ENCODE results near the gene ZIC2. TPM values are rescaled to one million over a fixed set of nuclear protein-coding genes. Genes with fewer than 3 reads are reported as not detected.
A peak's percentile ranks its signal among the peaks of the same experiment; 100 is the strongest.

The ZIC2 gene
- total RNA-seq, 1 experiment from 2014 or later: 10.9 TPM

DNA sequence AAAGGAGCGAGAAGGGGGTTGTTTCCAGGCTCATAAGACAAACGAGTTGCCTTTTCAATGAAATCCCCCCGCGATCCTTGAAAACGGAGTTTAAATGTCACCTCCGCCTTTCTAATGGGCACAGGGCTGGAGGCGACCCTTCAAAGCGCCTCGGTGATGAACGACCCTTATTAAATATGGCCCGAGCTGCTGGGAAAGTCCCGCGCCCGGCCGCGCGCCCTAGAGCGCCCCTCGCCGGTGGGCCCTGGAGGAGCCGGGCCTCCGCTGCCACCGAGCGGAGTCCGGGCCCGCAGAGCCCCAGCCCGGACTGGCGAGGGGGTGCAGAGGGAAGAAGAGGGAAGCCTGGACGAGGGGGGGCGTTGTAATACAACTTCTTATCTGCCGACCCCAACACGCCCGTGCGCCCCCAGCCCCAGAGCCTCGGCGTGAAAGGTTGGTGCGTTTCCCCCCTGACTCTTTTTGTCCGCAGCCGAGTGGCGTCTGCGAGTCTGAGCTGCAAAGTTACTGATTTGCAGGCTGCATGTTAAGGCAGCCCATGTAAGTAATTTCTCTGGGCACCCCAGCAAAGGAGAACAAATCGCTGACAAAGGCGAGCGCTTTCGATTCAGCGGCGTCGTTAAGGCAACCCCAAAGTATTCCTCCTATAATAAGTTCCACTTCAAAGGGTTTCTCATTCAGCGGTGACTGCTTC, 21.9 kb upstream of the ZIC2 start:
- DNase-seq (ENCODE audit: low read depth): peak; percentile 35

DNA sequence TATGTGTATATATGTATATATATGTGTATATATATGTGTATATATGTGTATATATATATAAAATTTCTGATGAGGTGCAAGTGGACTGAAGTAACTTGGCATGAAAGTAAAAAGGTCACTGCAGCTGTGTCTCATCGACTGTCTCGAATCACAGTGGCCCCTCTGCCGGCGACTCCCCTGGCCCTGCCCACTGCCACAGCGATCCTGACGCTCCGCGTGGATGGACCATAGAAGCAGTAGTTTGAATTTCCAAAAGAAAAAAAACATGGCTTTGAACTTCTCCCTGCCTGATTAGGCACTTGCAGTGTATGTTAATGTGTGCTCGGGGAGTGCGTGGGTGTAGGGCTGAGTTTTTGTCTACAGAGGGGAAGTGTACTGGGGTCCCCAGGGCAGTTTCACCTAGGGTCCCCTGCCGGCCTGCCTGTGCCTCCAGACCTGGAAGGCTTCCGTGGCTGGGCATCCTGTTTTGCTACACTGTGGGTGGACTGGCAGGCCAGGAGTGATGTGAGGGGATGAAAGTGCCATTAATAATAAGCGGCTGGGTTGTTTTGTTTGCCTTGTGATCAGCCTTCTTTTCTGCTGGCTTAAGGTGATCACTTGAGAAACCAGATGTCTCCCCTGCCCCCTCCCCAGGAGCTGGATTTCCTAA, 20.8 kb upstream of the ZIC2 start:
- DNase-seq (ENCODE audit: low read depth): no peak

DNA sequence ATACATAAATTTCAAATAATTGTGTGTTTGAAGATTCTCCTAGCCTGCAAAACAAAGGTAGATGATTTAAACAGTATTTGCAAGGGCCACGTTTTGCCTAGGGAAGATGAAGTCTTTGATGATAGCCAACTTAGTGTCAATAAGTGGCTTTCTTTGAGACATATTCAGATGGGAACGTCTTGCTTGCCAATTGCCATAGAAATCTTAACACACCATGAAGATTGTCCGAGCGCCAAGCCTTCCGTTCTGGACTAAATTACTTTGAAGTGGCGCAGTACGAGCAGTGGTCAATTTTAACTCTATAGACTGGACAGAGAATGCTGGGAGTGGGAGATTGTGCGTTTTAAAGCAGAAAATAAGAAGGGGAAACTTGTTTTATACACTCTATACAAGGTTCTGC, 19.9 kb upstream of the ZIC2 start:
- no peak for DNase-seq (ENCODE audit: low read depth)

DNA sequence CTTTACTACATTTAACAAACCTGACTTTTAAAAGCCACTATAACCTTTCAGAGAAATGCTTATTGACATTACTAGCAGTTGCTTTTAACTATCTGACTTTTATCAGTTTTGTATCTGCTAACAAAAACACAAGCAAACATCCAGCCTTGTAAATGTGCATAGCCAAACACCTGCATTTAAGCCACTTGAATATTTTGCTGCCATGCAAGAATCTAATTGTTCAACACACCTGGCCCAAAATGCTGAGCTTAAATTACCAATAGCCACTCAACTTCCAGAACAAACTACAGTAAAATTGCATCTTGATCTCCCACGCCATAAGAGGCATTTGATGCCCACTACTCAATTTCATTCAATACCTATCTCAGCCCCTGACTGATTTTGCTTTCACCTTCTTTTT, 19.3 kb upstream of the ZIC2 start:
- DNase-seq (ENCODE audit: low read depth): no peak

DNA sequence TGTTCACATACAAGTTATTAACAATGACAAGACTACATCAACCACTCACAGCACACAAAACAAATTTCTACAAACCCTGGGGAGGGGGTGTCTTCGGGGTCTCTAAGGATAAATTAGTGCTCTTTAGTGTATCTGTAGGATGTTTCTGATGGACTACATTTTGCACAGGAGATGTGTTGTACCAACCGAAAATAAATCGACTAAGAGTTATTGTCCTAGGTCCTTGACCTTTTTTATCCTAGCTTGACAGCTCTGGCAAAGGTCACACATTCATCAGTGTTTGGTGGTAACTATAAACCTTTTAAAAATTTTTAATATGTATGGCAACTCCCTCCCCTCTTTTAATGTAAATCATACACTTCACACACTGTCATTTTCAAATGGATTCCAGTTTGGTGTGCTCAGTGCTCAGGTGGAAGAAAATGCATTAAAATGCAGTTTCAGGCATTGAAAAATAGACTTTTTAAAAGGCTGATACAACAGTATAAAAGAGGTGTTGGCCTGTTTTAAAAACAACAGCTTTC, 17.7 kb upstream of the ZIC2 start:
- no peak for DNase-seq (ENCODE audit: low read depth)

DNA sequence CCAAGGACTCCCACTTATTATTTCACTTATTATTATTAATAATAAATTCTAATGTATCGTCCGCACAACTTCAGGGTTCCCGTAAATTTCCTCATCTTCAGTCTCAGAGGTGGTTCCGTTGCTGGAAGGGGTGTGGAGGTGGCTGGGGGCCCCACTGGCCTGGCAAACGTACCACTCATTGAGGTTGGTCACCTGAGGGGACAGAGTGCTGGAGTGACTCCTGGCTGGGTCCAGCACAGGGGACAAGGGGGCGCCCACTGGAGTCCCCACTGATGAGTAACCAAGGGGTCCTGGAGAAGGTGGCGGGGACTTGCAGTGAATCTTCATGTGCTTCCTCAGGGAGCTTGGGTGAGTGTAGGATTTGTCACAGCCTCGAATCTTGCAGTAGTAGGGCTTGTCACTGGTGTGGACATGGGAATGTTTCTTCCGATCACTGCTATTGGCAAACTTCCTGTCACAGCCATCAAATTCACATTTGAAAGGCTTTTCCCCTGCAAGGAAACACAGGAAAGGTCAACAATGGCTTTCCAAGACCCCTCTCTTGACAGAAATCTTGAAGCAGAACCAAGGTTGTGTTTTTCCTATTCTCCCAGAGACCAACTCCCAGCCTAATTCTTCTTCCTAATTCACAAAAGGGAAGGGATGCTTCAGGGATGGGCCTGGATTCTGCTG, 16.1 kb upstream of the ZIC2 start:
- no peak for DNase-seq (ENCODE audit: low read depth)

DNA sequence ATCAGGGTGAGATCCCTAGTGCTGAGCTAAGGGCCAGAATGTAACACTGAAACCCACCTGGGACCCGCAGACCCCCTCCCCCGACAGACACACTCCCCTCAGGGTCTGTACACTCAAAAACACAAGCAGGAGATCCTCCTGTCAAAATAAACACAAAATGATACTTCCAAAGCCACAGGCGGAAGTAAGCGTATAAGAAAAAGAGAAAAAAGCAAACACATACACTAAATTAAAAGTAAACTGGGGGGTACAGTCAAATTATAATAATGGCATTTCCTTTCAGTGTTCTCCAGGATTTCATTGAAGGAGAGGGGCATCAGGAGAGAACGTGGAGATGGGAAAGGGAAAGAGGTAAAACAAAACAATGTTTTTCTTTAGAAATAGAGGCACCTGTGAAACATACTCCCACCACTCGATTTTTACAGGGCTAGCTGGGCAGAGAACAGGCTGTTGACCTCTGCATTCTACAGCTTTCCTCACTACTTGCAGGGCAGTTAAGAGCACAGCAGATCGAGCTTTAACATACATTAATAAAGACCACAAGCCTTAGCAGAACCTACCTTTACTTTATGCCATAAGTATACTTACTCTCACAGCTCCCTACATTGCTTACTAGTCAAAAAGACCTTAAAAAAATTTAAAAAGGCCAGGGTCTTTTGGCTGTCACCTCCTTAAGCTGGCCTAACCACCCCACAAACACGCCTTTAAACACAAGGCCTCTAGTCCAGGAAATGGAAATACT, 15.3 kb upstream of the ZIC2 start:
- DNase-seq (ENCODE audit: low read depth): no peak

DNA sequence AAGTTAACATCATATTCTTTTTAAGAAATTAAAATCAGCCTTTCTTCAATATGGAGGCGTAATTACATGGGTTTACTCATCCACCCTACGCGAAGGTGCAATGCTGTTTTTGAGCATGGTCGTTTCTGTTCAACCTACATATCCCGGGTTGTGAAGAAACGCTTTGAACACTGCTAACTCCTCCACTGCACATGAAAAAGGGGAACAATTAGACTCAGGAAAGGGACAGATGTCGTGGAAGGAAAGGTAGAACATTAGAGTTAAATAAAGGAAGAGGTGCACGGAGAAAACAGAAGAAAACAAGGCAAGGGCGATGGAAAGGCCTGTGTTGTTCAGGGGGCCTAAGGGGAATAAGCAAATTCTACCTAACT, 14.1 kb upstream of the ZIC2 start:
- no peak for DNase-seq (ENCODE audit: low read depth)

DNA sequence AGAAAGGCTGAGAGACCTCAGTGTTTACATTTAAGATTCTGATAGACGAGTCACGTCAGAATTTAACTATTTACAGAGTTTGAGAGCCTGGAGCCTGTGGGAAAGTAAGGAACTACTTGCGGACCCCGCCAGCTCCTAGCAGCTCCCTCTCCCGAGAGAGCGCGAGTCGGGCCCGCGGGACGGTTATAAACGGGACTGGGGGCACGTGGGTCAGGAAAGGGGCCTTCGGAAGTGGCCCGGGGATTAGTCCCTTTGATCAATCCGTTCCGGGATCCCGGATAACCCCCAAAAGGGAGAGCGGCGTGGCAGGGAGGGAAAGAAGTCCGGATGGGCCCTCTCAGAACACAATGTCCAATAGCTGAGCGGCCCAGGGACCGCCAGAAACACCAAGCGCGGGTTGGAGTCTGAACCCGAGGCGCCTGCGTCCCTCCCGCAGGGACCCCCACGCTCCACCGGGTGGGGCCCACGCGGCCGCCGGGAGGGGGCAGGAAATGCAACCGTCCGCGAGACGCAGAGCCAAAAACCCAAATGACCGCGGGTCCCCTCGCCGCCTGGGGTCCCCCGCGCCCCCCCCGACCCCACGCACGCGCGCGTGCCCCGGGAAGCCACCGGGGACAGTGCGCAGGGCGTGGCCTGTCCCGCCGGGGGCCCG, 13.6 kb upstream of the ZIC2 start:
- DNase-seq (ENCODE audit: low read depth): no peak

DNA sequence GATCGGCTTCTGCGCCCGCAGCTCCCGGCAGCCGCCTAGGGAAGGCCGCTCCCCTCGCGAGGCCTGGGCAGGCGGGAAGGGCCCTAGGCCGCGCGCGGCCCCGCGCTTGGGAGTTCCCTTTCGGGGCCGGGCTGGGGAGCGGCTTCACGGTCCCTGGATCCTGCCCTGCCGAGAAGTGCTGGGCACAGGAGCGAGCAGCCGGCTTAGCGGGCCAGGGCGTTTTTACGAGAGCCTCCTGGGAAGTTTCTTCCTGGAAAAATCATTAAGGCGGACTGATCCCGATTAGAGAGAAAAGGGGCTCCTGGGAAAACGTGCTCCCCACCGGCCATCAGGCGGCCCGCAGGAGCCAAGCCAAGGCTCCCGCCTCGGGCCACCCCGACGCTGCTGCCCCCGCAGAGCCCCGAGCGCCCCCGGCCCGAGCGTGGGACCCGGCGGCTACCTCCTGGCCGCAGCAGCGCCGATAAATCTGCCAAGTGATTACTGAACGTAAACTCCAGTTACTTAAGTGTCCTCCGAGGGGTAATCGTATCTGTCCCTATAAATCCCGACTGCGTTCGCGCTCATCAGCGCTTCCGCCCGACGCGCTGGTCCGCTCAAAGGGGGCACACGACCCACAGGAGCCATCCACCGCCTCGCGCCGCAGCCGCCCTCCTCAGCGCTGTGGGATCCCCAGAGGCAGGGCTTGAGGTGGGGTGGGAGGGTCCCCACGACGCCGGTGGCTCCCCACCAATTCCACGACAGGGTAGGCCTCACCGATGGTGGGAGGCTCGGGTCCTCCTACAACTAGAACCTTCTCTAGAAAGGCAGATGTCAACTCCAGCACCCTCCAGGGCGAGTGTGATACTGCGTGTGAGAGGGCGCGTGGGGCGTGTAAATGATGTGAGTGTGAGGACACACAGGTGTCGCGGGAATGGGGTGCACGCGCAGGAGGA, 12.8 kb upstream of the ZIC2 start:
- peak; percentile 58 for DNase-seq (ENCODE audit: low read depth)

DNA sequence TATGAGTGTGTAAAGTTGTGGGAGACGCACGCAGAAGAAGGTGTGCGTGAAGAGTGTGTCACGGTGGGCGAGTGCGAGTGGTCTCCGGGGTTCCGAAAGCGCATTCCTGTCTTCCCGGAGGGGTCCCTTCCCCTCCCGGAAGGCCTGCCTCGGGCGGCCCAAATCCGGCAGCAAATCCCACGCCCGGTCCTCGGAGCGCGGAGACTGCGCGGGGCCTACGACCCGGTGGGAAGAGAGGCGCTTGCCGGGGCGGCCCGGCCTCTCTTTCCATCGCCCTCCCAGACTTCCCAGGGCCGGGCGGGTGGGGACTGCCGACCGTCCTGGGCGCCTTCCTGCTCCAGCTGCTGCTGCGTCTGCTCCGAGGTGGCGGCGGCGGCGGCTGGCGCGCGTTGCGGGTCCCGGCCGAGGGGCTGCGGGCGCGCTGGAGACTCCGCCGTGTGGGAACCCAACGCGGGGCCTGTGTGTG, 12.1 kb upstream of the ZIC2 start:
- no peak for DNase-seq (ENCODE audit: low read depth)

DNA sequence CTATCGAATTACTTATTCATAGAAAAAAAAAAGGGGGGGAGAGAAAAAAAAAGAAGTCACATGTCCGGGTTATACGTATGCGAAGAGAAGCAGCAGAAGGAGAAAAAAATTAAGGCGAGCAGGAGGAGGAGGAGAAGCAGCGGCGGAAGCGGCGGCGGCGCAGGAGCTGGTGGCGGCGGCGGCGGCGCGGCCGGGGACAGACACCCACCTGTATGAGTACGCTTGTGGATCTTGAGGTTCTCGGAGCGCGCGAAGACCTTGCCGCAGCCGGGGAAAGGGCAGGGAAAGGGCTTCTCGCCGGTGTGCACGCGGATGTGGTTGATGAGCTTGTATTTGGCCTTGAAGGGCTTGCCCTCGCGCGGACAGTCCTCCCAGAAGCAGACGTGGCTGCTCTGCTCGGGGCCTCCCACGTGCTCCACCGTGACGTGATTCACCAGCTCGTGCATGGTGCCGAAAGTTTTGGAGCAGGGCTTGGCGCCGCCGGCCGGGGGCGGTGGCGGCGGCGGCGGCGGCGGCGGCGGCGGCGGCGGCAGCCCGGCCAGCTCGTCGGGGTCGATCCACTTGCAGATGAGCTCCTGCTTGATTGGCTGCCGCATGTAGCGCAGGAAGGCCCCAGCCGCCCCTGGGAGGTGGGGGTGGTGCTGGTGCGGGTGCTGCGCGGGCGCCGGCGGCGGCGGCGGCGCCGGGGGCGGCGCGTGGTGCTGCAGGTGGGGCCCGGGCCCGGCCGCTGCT, 11.5 kb upstream of the ZIC2 start:
- peak; percentile 83 for DNase-seq (ENCODE audit: low read depth)

DNA sequence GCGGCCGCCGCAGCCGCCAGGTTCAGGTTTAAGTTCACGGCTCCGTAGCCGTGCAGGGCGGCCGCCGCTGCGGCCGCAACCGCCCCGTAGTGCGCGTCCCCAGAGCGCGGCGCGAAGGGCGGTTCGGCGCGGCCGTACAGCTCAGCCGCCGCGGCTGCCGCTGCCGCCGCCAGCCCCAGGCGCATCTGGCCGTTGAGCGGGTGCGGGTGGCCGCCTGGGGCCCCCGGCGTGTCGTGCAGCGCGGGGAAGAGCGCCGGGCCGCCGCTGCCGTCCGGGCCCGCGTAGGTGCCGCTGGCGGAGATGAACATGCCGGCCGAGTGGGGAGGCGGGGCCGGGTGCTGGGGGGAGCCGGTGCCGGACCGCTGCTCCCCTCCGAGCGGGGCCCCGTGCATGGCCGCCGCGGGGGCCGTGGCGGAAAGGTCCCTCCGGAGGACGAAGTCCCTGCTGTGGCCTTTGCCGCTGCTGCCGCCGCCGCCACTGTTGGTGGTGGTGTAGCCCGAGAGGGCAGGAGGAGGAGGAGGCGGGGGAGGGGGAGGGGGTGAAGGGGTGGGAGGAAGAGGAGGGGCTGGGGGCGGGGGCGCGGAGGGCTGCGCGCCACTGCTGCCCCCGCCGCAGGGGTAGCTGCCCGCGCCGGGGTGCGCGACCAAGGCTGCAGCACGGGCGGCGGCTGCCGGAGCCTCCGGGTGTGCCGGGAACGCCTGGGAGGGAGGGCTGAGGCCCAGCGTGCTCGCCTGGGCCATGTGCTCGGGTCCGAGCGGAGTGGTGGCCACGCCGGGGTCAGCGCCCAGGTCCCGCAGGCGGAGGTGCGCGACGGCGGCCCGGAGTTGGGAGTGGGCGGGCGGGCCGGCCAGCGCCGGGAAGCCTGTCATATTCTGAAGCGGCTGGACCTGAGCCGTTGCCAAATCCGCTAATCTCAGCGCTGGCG, 10.7 kb upstream of the ZIC2 start:
- peak; percentile 55 for DNase-seq (ENCODE audit: low read depth)

DNA sequence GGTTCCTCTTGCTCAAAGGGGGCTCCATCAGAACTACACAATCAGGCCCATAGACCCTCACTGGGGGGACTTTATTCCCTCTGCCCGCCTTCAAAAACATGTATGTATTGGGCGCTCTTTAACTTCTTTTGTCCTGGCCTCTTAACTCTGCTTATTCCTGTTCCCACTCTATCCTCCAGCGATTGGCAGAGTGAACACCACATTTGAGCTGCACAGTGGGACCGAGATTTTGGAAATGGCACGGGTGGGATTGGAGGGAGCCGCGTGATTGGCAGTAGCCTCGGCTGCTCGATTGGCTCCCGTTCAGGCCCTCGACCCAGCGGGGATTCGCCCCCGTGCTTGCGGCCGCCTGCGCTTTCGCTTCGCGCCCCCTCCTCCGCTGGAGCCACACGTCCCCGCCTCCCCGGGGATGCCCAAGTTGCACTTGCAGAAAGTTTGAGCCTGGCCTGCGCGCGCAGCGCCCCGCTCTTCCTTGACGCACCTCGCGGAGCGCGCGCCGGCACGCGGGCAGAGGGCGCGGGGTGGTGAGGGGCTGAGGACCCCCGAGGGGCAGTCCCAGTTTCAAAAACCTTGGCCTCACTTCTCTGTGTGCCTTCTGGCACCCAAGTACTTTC, 9.9 kb upstream of the ZIC2 start, which contains the start of gene ZIC5:
Gene ZIC5, minus strand, starts transcription at position 192 of the 614 bp plus-strand sequence. Its CDS starts 164 bp downstream, at position 28.
- peak; percentile 81 for DNase-seq (ENCODE audit: low read depth)

DNA sequence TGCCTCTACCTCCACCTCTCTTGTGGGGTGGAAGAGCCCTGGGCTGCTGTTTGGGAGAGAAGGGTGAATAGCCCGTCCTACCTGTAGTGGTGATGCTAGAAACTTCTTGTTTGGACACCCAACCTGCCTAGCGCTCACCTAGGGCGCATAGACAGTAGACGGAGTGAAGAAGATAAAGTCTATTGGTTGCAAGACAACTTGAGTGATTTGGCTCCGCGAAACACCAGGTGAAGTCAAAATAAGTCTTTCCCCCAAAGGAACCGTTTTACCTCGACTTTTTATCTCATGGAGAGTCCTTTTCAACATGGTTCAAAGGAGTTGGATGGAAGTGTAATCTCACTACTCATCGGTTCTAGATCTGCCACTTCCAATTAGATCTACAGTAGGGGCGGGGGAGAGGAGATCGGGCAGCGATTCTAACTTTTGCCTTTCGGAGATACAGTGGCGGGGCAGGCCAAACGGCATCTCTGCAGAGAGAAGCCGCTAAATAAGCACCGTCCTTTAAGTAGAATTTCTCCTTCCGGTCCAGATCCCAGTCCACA, 9.3 kb upstream of the ZIC2 start:
- DNase-seq (ENCODE audit: low read depth): no peak

DNA sequence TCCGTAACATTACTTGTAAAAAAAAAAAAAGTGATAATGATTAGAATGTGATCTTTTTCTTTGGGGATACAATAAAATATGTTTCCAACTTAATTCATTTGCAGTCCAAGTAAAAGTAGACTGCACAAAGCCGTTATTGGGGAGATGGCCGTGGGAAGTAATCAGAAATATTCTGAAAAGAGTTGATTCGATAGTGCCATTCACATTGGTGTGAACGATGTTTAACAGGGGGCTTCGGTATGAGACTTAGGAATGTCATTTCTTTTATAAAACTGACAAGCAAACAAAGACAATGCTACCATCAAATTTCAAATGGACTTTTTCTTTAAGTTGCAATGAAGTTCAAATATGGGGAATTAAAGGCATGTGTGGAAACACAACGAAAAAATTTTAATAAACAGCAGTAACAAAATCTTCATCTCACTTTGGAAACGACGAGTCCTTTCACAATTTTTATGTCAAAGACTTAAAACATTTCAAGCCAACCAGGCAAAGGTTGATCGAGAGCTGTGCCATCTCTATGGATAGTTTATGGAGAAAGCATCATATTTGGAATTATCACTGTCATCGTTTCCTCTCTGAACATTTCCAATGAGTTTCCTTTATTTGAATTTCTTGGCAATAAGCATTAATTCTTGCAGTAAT, 8.3 kb upstream of the ZIC2 start:
- no peak for DNase-seq (ENCODE audit: low read depth)

DNA sequence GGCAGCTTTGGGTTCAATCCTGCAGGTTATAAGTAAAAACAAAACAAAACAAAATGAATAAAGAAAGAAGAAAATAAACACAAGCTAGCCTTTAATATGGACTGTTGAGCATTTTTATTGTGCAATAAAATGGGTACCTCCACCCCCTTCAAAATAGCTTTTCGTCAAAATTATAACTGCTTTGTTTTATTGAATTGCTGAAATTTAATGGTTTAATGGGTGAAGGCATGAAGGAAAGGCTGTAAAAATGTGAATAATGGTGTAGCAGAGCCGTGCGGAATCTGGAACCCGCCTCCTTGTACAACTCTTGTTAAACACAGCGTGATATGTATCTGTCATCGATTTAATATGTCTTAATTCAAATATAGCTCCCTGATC, 7.8 kb upstream of the ZIC2 start:
- no peak for DNase-seq (ENCODE audit: low read depth)

Measured in Daoy (cell line).